Small intestine (tissue), 7 donors: ENCODE measurements around the gene MAP2K7. TPM values are rescaled to one million over a fixed set of nuclear protein-coding genes. Genes with fewer than 3 reads are reported as not detected.

ENCODE experiments used
- DNase-seq, 2 donors: peaks; one replicate each; pipeline versions ENCODE4 v3.0.0 to v3.0.0-alpha.2; 2013
- FAIRE-seq: peaks from 2 replicates; lab custom pipeline; 2012; peaks lifted over from hg19 to GRCh38; lab: Jason Lieb, UNC
- H3K27ac ChIP-seq, 3 donors: one replicate each; pipeline ENCODE4 v1.5.1; 2013; ENCODE audit warnings: low read length in 2 of 3, mild to moderate bottlenecking in 2 of 3, control low read depth in 1 of 3, inconsistent platforms in 1 of 3, low read depth in 1 of 3, moderate library complexity in 1 of 3
- H3K27me3 ChIP-seq, 3 donors: one replicate each; pipeline ENCODE4 v1.6.1; 2013; ENCODE audit warnings: low read length in 3 of 3, inconsistent platforms in 1 of 3; ENCODE audit not compliant: control insufficient read depth in 3 of 3, insufficient read depth in 3 of 3
- H3K36me3 ChIP-seq, 3 donors: one replicate each; pipeline ENCODE4 v1.6.1; 2013; ENCODE audit warnings: low read length in 3 of 3, inconsistent platforms in 1 of 3, low read depth in 1 of 3, mild to moderate bottlenecking in 1 of 3, moderate library complexity in 1 of 3; ENCODE audit not compliant: control insufficient read depth in 3 of 3, insufficient read depth in 2 of 3
- H3K4me1 ChIP-seq, 3 donors: one replicate each; pipeline ENCODE4 v1.6.1; 2013; ENCODE audit warnings: low read length in 2 of 3, inconsistent platforms in 1 of 3, low read depth in 1 of 3, mild to moderate bottlenecking in 1 of 3, moderate library complexity in 1 of 3; ENCODE audit not compliant: control insufficient read depth in 3 of 3, insufficient read depth in 2 of 3
- H3K4me3 ChIP-seq, 3 donors: one replicate each; pipeline ENCODE4 v1.5.1; 2013; ENCODE audit warnings: low read length in 3 of 3, control low read depth in 1 of 3, inconsistent platforms in 1 of 3, low read depth in 1 of 3, mild to moderate bottlenecking in 1 of 3, moderate library complexity in 1 of 3
- H3K9me3 ChIP-seq, 2 donors: one replicate each; pipeline ENCODE4 v1.6.1; 2013; ENCODE audit warnings: low read depth in 1 of 2, low read length in 1 of 2; ENCODE audit not compliant: control insufficient read depth in 2 of 2, insufficient read depth in 1 of 2
- WGBS, 3 donors: extraction: QIAGEN DNeasy Blood & Tissue Kit; methylation state at CpG; one replicate each; pipeline ENCODE4 v1.1.7; 2013; 5-methylcytosine and 5-hydroxymethylcytosine counted together
- polyA plus RNA-seq, 4 donors: library from polyadenylated mRNA; stranded (reverse) in 3 of 4; unstranded in 1 of 4; fragments of 200-250 nt in 3 of 4; fragments of 120-200 nt in 1 of 4; gene quantifications; one replicate each; pipeline versions ENCODE4 v1.2.1 to v1.2.3, GENCODE V29; 2013
- donor health status: healthy with polysubstance abuse.
- donor health status: control.
- donor health status: control.
- donor health status: Bipolar disorder and iron deficiency.
- donor health status: healthy.

The MAP2K7 gene
- polyA plus RNA-seq, 4 donors: 17.3 to 27.5 (median 21.6) TPM

GRCh38 chr19:7904074-7905020 is 670 bp downstream of the MAP2K7 start:
- FAIRE-seq (no peak), DNase-seq (peak; percentile 49 to 73)
- peak overlapping the region; percentile 56 to 81 (median 73) for H3K4me3 ChIP-seq
- peaks cover 0 to 22% (median 4%) of the 10 kb centered on the region in 3 donors for H3K4me1 ChIP-seq
- 8 to 9% (median 9%) methylated on average over 32 to 68 of the region's 68 CpGs for WGBS, 3 donors
- H3K36me3 ChIP-seq: peaks cover 0 to 43% (median 5%) of the 10 kb centered on the region in 3 donors
- H3K9me3 ChIP-seq: no peaks in the 10 kb centered on the region
- H3K27ac ChIP-seq: peak overlapping the region; percentile 52 to 93 (median 87)
- no peaks in the 10 kb centered on the region for H3K27me3 ChIP-seq

GRCh38 chr19:7905268-7905667 is 1.6 kb downstream of the MAP2K7 start:
- H3K27me3 ChIP-seq: no peaks in the 10 kb centered on the region
- DNase-seq (no peak), FAIRE-seq (no peak)
- H3K4me3 ChIP-seq: peak overlapping the region in 2 of 3 donors; percentile 56 to 73
- peaks cover 3 to 51% (median 5%) of the 10 kb centered on the region in 3 donors for H3K36me3 ChIP-seq
- no peaks in the 10 kb centered on the region for H3K9me3 ChIP-seq
- H3K4me1 ChIP-seq: peaks cover 0 to 22% (median 4%) of the 10 kb centered on the region in 3 donors
- 67 to 76% (median 72%) methylated on average over 9 to 10 of the region's 10 CpGs for WGBS, 3 donors
- H3K27ac ChIP-seq: no peak overlapping the region

GRCh38 chr19:7905859-7906258 is 2.2 kb downstream of the MAP2K7 start:
- Histone ChIP-seq H3K4me3 (no peak overlapping the region), H3K4me1 (peaks cover 0 to 22% (median 4%) of the 10 kb centered on the region in 3 donors), H3K36me3 (peaks cover 5 to 56% (median 7%) of the 10 kb centered on the region in 3 donors), H3K9me3 (no peaks in the 10 kb centered on the region), H3K27me3 (no peaks in the 10 kb centered on the region), H3K27ac (no peak overlapping the region)
- 84 to 90% (median 87%) methylated on average over 10 of the region's 10 CpGs for WGBS, 3 donors
- FAIRE-seq: no peak
- no peak for DNase-seq

GRCh38 chr19:7907122-7907521 is 3.4 kb downstream of the MAP2K7 start:
- Histone ChIP-seq H3K27ac (no peak overlapping the region), H3K4me1 (peaks cover 0 to 22% (median 4%) of the 10 kb centered on the region in 3 donors), H3K4me3 (no peak overlapping the region), H3K36me3 (peaks cover 5 to 69% (median 18%) of the 10 kb centered on the region in 3 donors), H3K27me3 (no peaks in the 10 kb centered on the region), H3K9me3 (no peaks in the 10 kb centered on the region)
- FAIRE-seq (no peak), DNase-seq (no peak)
- WGBS, 3 donors: 91 to 93% (median 92%) methylated on average over 19 of the region's 19 CpGs

- no peak overlapping the region for H3K27ac ChIP-seq
- DNase-seq: no peak
- no peaks in the 10 kb centered on the region for H3K9me3 ChIP-seq
- peaks cover 0 to 20% (median 4%) of the 10 kb centered on the region in 3 donors for H3K4me1 ChIP-seq
- no peak overlapping the region for H3K4me3 ChIP-seq
- WGBS, 3 donors: 90 to 95% (median 91%) methylated on average over 11 of the region's 11 CpGs
- FAIRE-seq: no peak
- no peaks in the 10 kb centered on the region for H3K27me3 ChIP-seq
- H3K36me3 ChIP-seq: peaks cover 5 to 72% (median 18%) of the 10 kb centered on the region in 3 donors
These were observed 3.9 kb downstream of the MAP2K7 start for GRCh38 chr19:7907544-7907943.

- Histone ChIP-seq H3K36me3 (peaks cover 8 to 79% (median 18%) of the 10 kb centered on the region in 3 donors), H3K4me1 (peaks cover 0 to 14% (median 0%) of the 10 kb centered on the region in 3 donors), H3K27me3 (no peaks in the 10 kb centered on the region), H3K9me3 (no peaks in the 10 kb centered on the region), H3K4me3 (no peak overlapping the region), H3K27ac (no peak overlapping the region)
- DNase-seq (no peak), FAIRE-seq (no peak)
- WGBS, 3 donors: 78 to 83% (median 80%) methylated on average over 14 of the region's 14 CpGs
These were observed 4.5 kb downstream of the MAP2K7 start for GRCh38 chr19:7908078-7908699.

GRCh38 chr19:7908742-7909461 is 5.2 kb downstream of the MAP2K7 start:
- no peak for DNase-seq
- no peak for FAIRE-seq
- peaks cover 8 to 81% (median 18%) of the 10 kb centered on the region in 3 donors for H3K36me3 ChIP-seq

More at GRCh38 chr19:7908742-7909461, 5.2 kb downstream of the MAP2K7 start:
- no peak overlapping the region for H3K4me3 ChIP-seq
- 89 to 93% (median 92%) methylated on average over 17 to 19 of the region's 19 CpGs for WGBS, 3 donors
- H3K27me3 ChIP-seq: no peaks in the 10 kb centered on the region
- no peak overlapping the region for H3K27ac ChIP-seq
- peaks cover 0 to 13% (median 0%) of the 10 kb centered on the region in 3 donors for H3K4me1 ChIP-seq
- no peaks in the 10 kb centered on the region for H3K9me3 ChIP-seq
